ENCODE measurements around the gene TCP1. TPM values are rescaled to one million over a fixed set of nuclear protein-coding genes. Genes with fewer than 3 reads are reported as not detected.

TCP1 gene
- total and polyA plus RNA-seq, 2 of the 8 experiments (the other 6 are each of a cell fraction or from before 2014, with no cell fraction given), result 117 to 348 TPM

DNA sequence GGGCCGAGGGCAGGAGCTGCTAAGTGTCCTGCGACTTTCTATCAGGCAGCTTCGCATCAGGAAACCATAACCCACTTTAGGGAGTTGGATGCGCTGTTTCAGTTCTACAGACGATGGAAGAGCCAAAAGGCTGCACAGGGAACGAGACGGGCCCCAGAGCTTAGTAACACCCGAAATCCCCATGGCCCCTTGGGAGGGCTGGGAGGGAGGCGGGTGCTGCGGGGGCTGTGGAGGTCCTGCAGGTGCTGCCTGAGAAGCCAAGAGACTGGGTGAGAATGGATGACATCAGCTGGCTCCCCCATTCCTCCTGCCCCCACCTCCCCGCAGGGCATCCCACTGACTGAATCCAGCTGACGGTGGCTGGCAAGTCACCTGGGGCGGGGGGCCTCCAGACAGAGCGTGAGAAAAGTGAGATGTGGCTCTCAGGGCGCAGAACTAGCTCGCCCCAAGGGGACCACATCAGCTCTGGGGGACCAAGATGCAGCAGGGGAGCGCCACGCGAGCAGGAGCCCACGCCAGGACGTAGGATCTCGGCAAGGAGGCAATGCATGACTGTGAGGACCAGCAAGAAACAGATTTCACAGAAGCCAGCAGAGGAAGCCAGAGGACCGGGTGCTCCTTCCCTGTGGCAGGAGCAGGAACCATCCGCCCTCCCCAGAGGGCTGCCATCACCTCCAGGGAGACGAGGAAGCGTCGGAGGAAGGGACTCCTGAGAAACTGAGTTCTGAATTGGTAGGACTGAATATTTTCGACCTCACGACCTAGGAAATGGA is 47.5 kb upstream of the TCP1 start:
- no peak overlapping the region for H2BK120ac ChIP-seq (replicated peaks; ENCODE audit: low read depth, low read length)
- no peak overlapping the region for H3K4ac ChIP-seq (replicated peaks; ENCODE audit: insufficient read length, low read depth, low read length)
- no peak overlapping the region for H3K4me3 ChIP-seq (ENCODE audit: extremely low read depth in 1 of 4, insufficient read depth in 2 of 4, low read depth in 3 of 4, low read length in 4 of 4)
- H3K27me3 ChIP-seq (replicated peaks in 1 of 4; ENCODE audit: control insufficient read depth in 3 of 4, extremely low read depth in 1 of 4, insufficient read depth in 3 of 4, low read length in 3 of 4), result no peaks in the 10 kb centered on the region
- H3K4me1 ChIP-seq (replicated peaks in 1 of 4; ENCODE audit: control insufficient read depth in 3 of 4, insufficient read depth in 4 of 4, low read length in 3 of 4), result peaks cover 0 to 9% (median 4%) of the 10 kb centered on the region in 4 experiments; a peak in 4 of 7 replicates
- peak overlapping the region; percentile 46 for H2BK15ac ChIP-seq (ENCODE audit: low read length)
- no peaks in the 10 kb centered on the region for H4K20me1 ChIP-seq (replicated peaks in 1 of 2; ENCODE audit: control insufficient read depth in 1 of 2, insufficient read depth in 2 of 2, low read length in 2 of 2)
- peak overlapping the region; percentile 48; the same call in 1 of the 2 replicates for H3K18ac ChIP-seq (ENCODE audit: extremely low read depth, low read length)
- no peak overlapping the region for H4K91ac ChIP-seq (replicated peaks; ENCODE audit: insufficient read length, low read length)
- H3K79me1 ChIP-seq (ENCODE audit: low read depth, low read length), result no peaks in the 10 kb centered on the region
- no peaks in the 10 kb centered on the region; the same call in 1 of the 2 replicates for H3K23me2 ChIP-seq (ENCODE audit: low read depth, low read length)
- no peak overlapping the region for H3K4me2 ChIP-seq (ENCODE audit: insufficient read depth in 1 of 2, low read depth in 2 of 2, low read length in 2 of 2)
- no peak overlapping the region for H2AK5ac ChIP-seq (ENCODE audit: low read depth, low read length)
- peak in 1 of 2 experiments; percentile 42 for DNase-seq (ENCODE audit: low read depth in 1 of 2, low spot score in 2 of 2)
- H3K23ac ChIP-seq (ENCODE audit: insufficient read length), result no peak overlapping the region
- H4K5ac ChIP-seq (ENCODE audit: insufficient read length, low read depth, low read length), result no peak overlapping the region
- no peak overlapping the region for H2AFZ ChIP-seq (ENCODE audit: low read length)
- H3K56ac ChIP-seq (replicated peaks; ENCODE audit: insufficient read length, low read depth, low read length), result no peak overlapping the region
- no peak for FAIRE-seq
- no peaks in the 10 kb centered on the region; a peak in 1 of 4 replicates for H3K9me3 ChIP-seq (ENCODE audit: insufficient read depth in 2 of 2, low read depth in 1 of 2, low read length in 1 of 2)
- no peaks in the 10 kb centered on the region for H3K79me2 ChIP-seq (ENCODE audit: control insufficient read depth in 1 of 2, insufficient read depth in 2 of 2, low read length in 2 of 2)
- WGBS, 2 experiments (ENCODE audit: extremely low coverage in 1 of 2, insufficient coverage in 1 of 2, insufficient read length in 1 of 2, insufficient replicate concordance in 2 of 2, low coverage in 1 of 2, low lambda C conversion rate in 2 of 2, missing lambda C conversion rate in 1 of 2), result 84% methylated on average over 24 of the region's 29 CpGs; no CpG with 5 or more reads in 1 of the 2 experiments
- H3K14ac ChIP-seq (ENCODE audit: insufficient read length), result no peak overlapping the region
- H3K36me3 ChIP-seq (ENCODE audit: control insufficient read depth in 2 of 4, insufficient read depth in 4 of 4, low read length in 3 of 4), result no peaks in the 10 kb centered on the region
- no peak overlapping the region for H3K27ac ChIP-seq (ENCODE audit: low read depth, low read length)
- no peak overlapping the region for H2BK5ac ChIP-seq (ENCODE audit: low read depth, low read length)
- ChIA-PET POLR2A (ENCODE audit: partially characterized antibody) (interaction anchor here (0.8 to 2.3 kb wide), 6 partner anchors 10 to 110 kb away, joined by 3 to 8 read pairs (median 4); partner anchors contain the start of genes TCP1 and WTAP), CTCF (ENCODE audit: partially characterized antibody) (interaction anchor here (1.3 kb wide), 1 partner anchor 16 kb away, joined by 4 read pairs; no protein-coding TSS in a partner anchor)
- no peak overlapping the region for H2BK20ac ChIP-seq (ENCODE audit: low read length)
- H3K9ac ChIP-seq (replicated peaks in 1 of 4; ENCODE audit: extremely low read depth in 1 of 4, low read depth in 3 of 4, low read length in 3 of 4), result no peak overlapping the region
- H4K8ac ChIP-seq (ENCODE audit: extremely low read depth, insufficient read depth, low read length), result no peak overlapping the region
- H2BK12ac ChIP-seq (ENCODE audit: low read depth, low read length), result no peak overlapping the region
- no peak for TF ChIP-seq POU5F1 (IDR thresholded peaks at IDR 0.05; ENCODE audit: low read depth, low read length)
- TF ChIP-seq BACH1 (IDR thresholded peaks at IDR 0.05; ENCODE audit: low read length), result no peak
- no peak for TF ChIP-seq SIN3A (conservative IDR thresholded peaks at IDR 0.05 in 1 of 2, IDR thresholded peaks at IDR 0.05 in 1 of 2; ENCODE audit: low read depth in 1 of 2, low read length in 2 of 2)
- no peak for TF ChIP-seq KDM4A (IDR thresholded peaks at IDR 0.05; ENCODE audit: low read depth, low read length, severe bottlenecking)
- no peak for TF ChIP-seq SIRT6 (IDR thresholded peaks at IDR 0.05; ENCODE audit: low read length)
- no peak for TF ChIP-seq ZNF274 (IDR thresholded peaks at IDR 0.05; ENCODE audit: borderline replicate concordance, extremely low read depth, low read length)
- TF ChIP-seq BRCA1 (IDR thresholded peaks at IDR 0.05; ENCODE audit: low read depth, low read length), result no peak
- TF ChIP-seq CEBPB (IDR thresholded peaks at IDR 0.05; ENCODE audit: low read depth, low read length), result no peak
- no peak for TF ChIP-seq TAF1 (IDR thresholded peaks at IDR 0.05; ENCODE audit: low read depth, low read length)
- no peak for TF ChIP-seq RNF2 (IDR thresholded peaks at IDR 0.05; ENCODE audit: borderline replicate concordance, low read depth, low read length, missing control alignments, poor library complexity, severe bottlenecking)
- TF ChIP-seq ASH2L (IDR thresholded peaks at IDR 0.05; ENCODE audit: low read length), result no peak
- TF ChIP-seq FOSL1 (IDR thresholded peaks at IDR 0.05; ENCODE audit: insufficient read depth, low read depth, low read length), result no peak
